PC-3 (cell line): ENCODE measurements around the gene UNC13A. TPM values are rescaled to one million over a fixed set of nuclear protein-coding genes. Genes with fewer than 3 reads are reported as not detected.

Experiments used
- ATAC-seq: fragments of 200-7000 bp; cut with Tn5 transposase; 2 replicates; pipeline ENCODE4 v1.9.1; 2020; ENCODE audit warnings: mild to moderate bottlenecking, moderate library complexity
- BruUV-seq: library from RNA; stranded (reverse); fragments of 400-500 nt; replicated peaks from 2 replicates; lab custom pipeline; 2021; lab: Mats Ljungman, UMichigan
- CTCF ChIA-PET: fragments of 300-600 bp; sonication (Branson Sonifier 250); formaldehyde crosslinking; loops from one replicate; lab custom pipeline; 2022; ENCODE audit warnings: antibody characterized with exemption; lab: Charles Lee
- POLR2A ChIA-PET: fragments of 300-600 bp; sonication (Branson Sonifier 250); formaldehyde crosslinking; loops from one replicate; lab custom pipeline; 2022; ENCODE audit warnings: antibody characterized with exemption; ENCODE audit not compliant: unreplicated experiment; lab: Charles Lee
- DNase-seq: peaks from one replicate; pipeline ENCODE4 v3.0.0-alpha.2; 2015
- H2AFZ ChIP-seq: fragments of 300-600 bp; sonication (generic); 2 replicates; pipeline ENCODE4 v1.6.0; 2016; ENCODE audit warnings: antibody characterized with exemption, low read length
- H3F3A ChIP-seq: fragments of 300-600 bp; sonication (generic); one replicate; pipeline ENCODE4 v1.6.0; 2017; ENCODE audit warnings: antibody characterized with exemption, low read length, control low read depth, mild to moderate bottlenecking; ENCODE audit not compliant: unreplicated experiment
- H3K27ac ChIP-seq: fragments of 300-600 bp; sonication (generic); 2 replicates; pipeline ENCODE4 v1.5.1; 2016; ENCODE audit warnings: mild to moderate bottlenecking, low read length
- H3K27me3 ChIP-seq: fragments of 300-600 bp; sonication (generic); 2 replicates; pipeline ENCODE4 v1.6.1; 2016; ENCODE audit warnings: low read length, mixed read lengths
- H3K36me3 ChIP-seq: fragments of 300-600 bp; sonication (generic); 2 replicates; pipeline ENCODE4 v1.6.1; 2016; ENCODE audit warnings: low read depth, mixed run types, low read length, mixed read lengths
- H3K4me1 ChIP-seq: fragments of 300-600 bp; sonication (generic); 2 replicates; pipeline ENCODE4 v1.5.1; 2016; ENCODE audit warnings: low read length; ENCODE audit not compliant: insufficient read depth
- H3K4me2 ChIP-seq: fragments of 300-600 bp; sonication (generic); 2 replicates; pipeline ENCODE4 v1.6.0; 2016; ENCODE audit warnings: low read length
- H3K4me3 ChIP-seq: fragments of 300-600 bp; sonication (generic); 2 replicates; pipeline ENCODE4 v1.5.1; 2016; ENCODE audit warnings: mild to moderate bottlenecking, low read length, mixed read lengths
- H3K79me2 ChIP-seq: fragments of 300-600 bp; sonication (generic); 2 replicates; pipeline ENCODE4 v1.6.1; 2017; ENCODE audit warnings: low read length, mixed read lengths
- H3K9ac ChIP-seq: fragments of 300-600 bp; sonication (generic); 2 replicates; pipeline ENCODE4 v1.6.0; 2016; ENCODE audit warnings: mild to moderate bottlenecking, low read length
- H3K9me2 ChIP-seq: fragments of 300-600 bp; sonication (generic); replicated peaks from 2 replicates; pipeline ENCODE4 v1.6.1; 2016; ENCODE audit warnings: mixed run types, low read length, mixed read lengths
- H3K9me3 ChIP-seq: fragments of 300-600 bp; sonication (generic); 2 replicates; pipeline ENCODE4 v1.6.1; 2016; ENCODE audit warnings: low read length, mixed read lengths
- H4K20me1 ChIP-seq: fragments of 300-600 bp; sonication (generic); 2 replicates; pipeline ENCODE4 v1.6.1; 2016; ENCODE audit warnings: low read length, mixed read lengths
- CTCF ChIP-seq: fragments of 300-600 bp; sonication (generic); conservative IDR thresholded peaks from 2 replicates; pipeline ENCODE4 v1.5.1; 2017; ENCODE audit warnings: antibody characterized with exemption, low read depth, mild to moderate bottlenecking, low read length
- EZH2 ChIP-seq: fragments of 300-600 bp; sonication (generic); IDR thresholded peaks from one replicate; pipeline ENCODE4 v1.6.1; 2017; ENCODE audit warnings: antibody characterized with exemption, mild to moderate bottlenecking, low read length; ENCODE audit not compliant: unreplicated experiment
- EZH2phosphoT487 ChIP-seq: fragments of 300-600 bp; sonication (generic); IDR thresholded peaks from 2 replicates; pipeline ENCODE4 v1.6.1; 2018; ENCODE audit warnings: mild to moderate bottlenecking, antibody characterized with exemption, low read length, borderline replicate concordance
- intact Hi-C: fragments of 100-400 bp; cut with micrococcal nuclease; formaldehyde crosslinking; loops from 2 replicates; pipeline ENCODE4 v1.9.0; 2023
- total RNA-seq: library from RNA; depleted of rRNA; stranded (reverse); fragments of >200 nt; gene quantifications from 2 replicates; pipeline ENCODE4 v1.2.3, GENCODE V29; 2014

The UNC13A gene
- total RNA-seq, 1 experiment from 2014 or later, result not detected

- H3K36me3 ChIP-seq, result peaks cover 28% of the 10 kb centered on the region
- ATAC-seq, result no peak
- H4K20me1 ChIP-seq, result 0 out of 2 replicates have a peak, but pooled peaks cover 7% of the 10 kb centered on the region
- no peak overlapping the region for H3K27ac ChIP-seq
- H3K79me2 ChIP-seq, result peaks cover 13% of the 10 kb centered on the region
- H3K4me3 ChIP-seq, result no peak overlapping the region
- 0 out of 2 replicates have a peak, but pooled peaks cover 3% of the 10 kb centered on the region for H3K4me1 ChIP-seq
- no peaks in the 10 kb centered on the region for H3K9me3 ChIP-seq
- no peak for DNase-seq
- H3K4me2 ChIP-seq, result no peak overlapping the region
- no TSS peak for BruUV-seq
- H3K9me2 ChIP-seq, result no peaks in the 10 kb centered on the region
- no peaks in the 10 kb centered on the region for H3K27me3 ChIP-seq
- POLR2A ChIA-PET, result no interaction called here
- intact Hi-C loops, result no loop called here
- H3K9ac ChIP-seq, result no peak overlapping the region
- no peak overlapping the region for H2AFZ ChIP-seq
- TF ChIP-seq EZH2phosphoT487 (no peak), CTCF (no peak), EZH2 (no peak)
- H3F3A ChIP-seq, result no peaks in the 10 kb centered on the region
- CTCF ChIA-PET, result no interaction called here
Observed at GRCh38 chr19:17735410-17735809, 47.3 kb upstream of the UNC13A start.

GRCh38 chr19:17734146-17734545, 46.0 kb upstream of the UNC13A start:
- TF ChIP-seq EZH2, result no peak
- TF ChIP-seq EZH2phosphoT487, result no peak
- H3K36me3 ChIP-seq, result peaks cover 31% of the 10 kb centered on the region

GRCh38 chr19:17733127-17733526, 45.0 kb upstream of the UNC13A start:
- H3K27ac ChIP-seq, result no peak overlapping the region
- no TSS peak for BruUV-seq
- H3K9me2 ChIP-seq, result no peaks in the 10 kb centered on the region
- POLR2A ChIA-PET, result no interaction called here
- 0 out of 2 replicates have a peak, but pooled peaks cover 7% of the 10 kb centered on the region for H4K20me1 ChIP-seq
- no peak for DNase-seq
- intact Hi-C loops, result no loop called here
- CTCF ChIA-PET, result no interaction called here
- no peak overlapping the region for H3K4me2 ChIP-seq
- H3K27me3 ChIP-seq, result no peaks in the 10 kb centered on the region
- H3K9me3 ChIP-seq, result no peaks in the 10 kb centered on the region
- H3K36me3 ChIP-seq, result peaks cover 34% of the 10 kb centered on the region
- H2AFZ ChIP-seq, result no peak overlapping the region
- H3K4me3 ChIP-seq, result no peak overlapping the region
- H3K9ac ChIP-seq, result no peak overlapping the region
- peaks cover 15% of the 10 kb centered on the region for H3K79me2 ChIP-seq
- 0 out of 2 replicates have a peak, but pooled peaks cover 3% of the 10 kb centered on the region for H3K4me1 ChIP-seq
- TF ChIP-seq EZH2phosphoT487 (no peak), EZH2 (no peak), CTCF (no peak)
- no peak for ATAC-seq
- H3F3A ChIP-seq, result no peaks in the 10 kb centered on the region

More at GRCh38 chr19:17734146-17734545, 46.0 kb upstream of the UNC13A start:
- no peak overlapping the region for H2AFZ ChIP-seq
- no peaks in the 10 kb centered on the region for H3K9me2 ChIP-seq
- DNase-seq (no peak), ATAC-seq (no peak)
- H3K4me3 ChIP-seq, result no peak overlapping the region
- 0 out of 2 replicates have a peak, but pooled peaks cover 7% of the 10 kb centered on the region for H4K20me1 ChIP-seq
- H3K27ac ChIP-seq, result no peak overlapping the region
- no peaks in the 10 kb centered on the region for H3F3A ChIP-seq
- H3K4me1 ChIP-seq, result 0 out of 2 replicates have a peak, but pooled peaks cover 3% of the 10 kb centered on the region
- POLR2A ChIA-PET, result no interaction called here
- intact Hi-C loops, result no loop called here
- BruUV-seq, result no TSS peak
- no peaks in the 10 kb centered on the region for H3K9me3 ChIP-seq
- CTCF ChIA-PET, result no interaction called here
- H3K27me3 ChIP-seq, result no peaks in the 10 kb centered on the region
- peaks cover 15% of the 10 kb centered on the region for H3K79me2 ChIP-seq
- H3K9ac ChIP-seq, result no peak overlapping the region
- H3K4me2 ChIP-seq, result no peak overlapping the region
